Gastroesophageal sphincter (tissue), 4 donors: Measurements from ENCODE around the gene SLC25A10. TPM values are rescaled to one million over a fixed set of nuclear protein-coding genes. Genes with fewer than 3 reads are reported as not detected.

Experiments used
- ATAC-seq: fragments of 150-250 bp; one replicate; pipeline ENCODE4 v1.9.1; 2016; ENCODE audit warnings: mild to moderate bottlenecking, moderate library complexity
- H3K27ac ChIP-seq, 4 donors: fragments of 200-600 bp; sonication (generic) in 3 of 4; 1 replicate in 3 of 4; 2 replicates in 1 of 4; pipeline ENCODE4 v1.5.1; 2016 to 2019
- H3K27me3 ChIP-seq: fragments of 200-600 bp; sonication (generic); one replicate; pipeline ENCODE4 v1.5.1; 2019
- H3K36me3 ChIP-seq, 2 donors: fragments of 200-600 bp; sonication (generic); one replicate each; pipeline ENCODE4 v1.5.1; 2019; ENCODE audit warnings: control low read depth in 1 of 2
- H3K4me1 ChIP-seq, 3 donors: fragments of 200-600 bp; sonication (generic); 1 replicate in 2 of 3; 2 replicates in 1 of 3; pipeline ENCODE4 v1.5.1; 2016 to 2019; ENCODE audit warnings: control low read depth in 2 of 3
- H3K4me3 ChIP-seq, 2 donors: fragments of 200-600 bp; sonication (generic); one replicate each; pipeline ENCODE4 v1.5.1; 2019; ENCODE audit warnings: mild to moderate bottlenecking in 1 of 2, moderate library complexity in 1 of 2
- H3K9me3 ChIP-seq, 3 donors: fragments of 200-600 bp; sonication (generic); one replicate each; pipeline ENCODE4 v1.5.1; 2017 to 2019; ENCODE audit warnings: control low read depth in 2 of 3
- EP300 ChIP-seq: sonication (generic); formaldehyde crosslinking; IDR thresholded peaks from one replicate; pipeline ENCODE4 v1.6.1; 2017; ENCODE audit warnings: antibody characterized with exemption, mild to moderate bottlenecking
- POLR2A ChIP-seq, 2 donors: fragments of 450-650 bp; IDR thresholded peaks; one replicate each; pipeline ENCODE4 v1.6.1; 2017; ENCODE audit warnings: antibody characterized with exemption in 2 of 2, mild to moderate bottlenecking in 2 of 2, moderate library complexity in 1 of 2
- POLR2AphosphoS5 ChIP-seq: sonication (generic); formaldehyde crosslinking; IDR thresholded peaks from one replicate; pipeline ENCODE4 v1.6.1; 2017; ENCODE audit warnings: antibody characterized with exemption
- WGBS, 2 donors: methylation state at CpG; one replicate each; pipeline ENCODE4 v1.1.5; 2018; ENCODE audit warnings: low coverage in 1 of 2; 5-methylcytosine and 5-hydroxymethylcytosine counted together
- total RNA-seq, 4 donors: library from RNA; depleted of rRNA; stranded (reverse); fragments of >200 nt; gene quantifications; one replicate each; pipeline ENCODE4 v1.1.0, GENCODE V29; 2016
- TF ChIP-seq, protein P1 (sequence below), 4 experiments: fragments of 200-600 bp in 2 of 4; fragments of 450-650 bp in 2 of 4; sonication (generic) in 1 of 4; IDR thresholded peaks; one replicate each; pipeline ENCODE4 v1.5.1; 2017 to 2019; ENCODE audit warnings: antibody characterized with exemption in 4 of 4, mild to moderate bottlenecking in 2 of 4, moderate library complexity in 2 of 4

The SLC25A10 gene
- total RNA-seq, 4 donors from 2014 or later = 3.0 to 8.8 (median 5.0) TPM

DNA sequence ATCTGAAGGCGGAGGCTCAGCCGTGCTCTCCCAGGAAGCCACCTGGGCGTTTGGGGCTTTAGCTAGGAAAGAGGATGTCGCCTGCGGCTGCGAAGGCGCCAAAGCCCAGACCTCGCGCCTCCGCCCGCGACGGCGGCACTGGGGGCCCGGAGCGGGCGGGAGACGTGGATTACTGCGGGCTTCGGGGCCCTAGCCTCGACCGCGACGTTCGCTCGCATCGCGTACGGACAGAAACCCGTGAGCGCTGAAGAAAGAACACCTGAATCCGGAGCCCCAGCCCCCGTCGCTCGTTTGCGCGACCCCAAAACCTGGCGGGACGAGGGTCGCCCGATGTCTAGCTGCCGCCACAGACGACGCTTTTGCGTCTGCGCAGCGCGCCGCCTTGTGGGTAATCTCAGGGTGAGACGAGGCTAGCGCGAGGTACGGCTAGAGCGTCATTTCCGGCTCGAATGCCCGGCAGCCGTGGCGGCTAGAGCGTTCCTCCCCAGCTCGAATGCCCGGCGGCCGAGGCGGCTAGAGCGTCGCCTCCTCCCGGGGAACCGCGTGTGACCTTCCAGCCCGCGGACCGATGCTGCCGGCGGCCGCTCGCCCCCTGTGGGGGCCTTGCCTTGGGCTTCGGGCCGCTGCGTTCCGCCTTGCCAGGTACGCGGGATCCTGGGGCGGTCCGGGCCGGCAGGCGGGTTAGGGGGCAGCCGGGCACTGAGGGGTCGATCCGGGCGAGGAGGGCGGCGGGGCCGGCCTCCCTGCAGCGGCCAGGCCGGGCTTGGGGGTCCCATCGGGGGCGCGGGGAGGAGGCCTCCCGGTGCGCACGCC, 8.9 kb upstream of the SLC25A10 start, which contains the start of gene MRPL12:
Gene MRPL12, plus strand, starts transcription at position 434 of the 813 bp plus-strand sequence. Its CDS starts 135 bp downstream, at position 569.
- no peaks in the 10 kb centered on the region for H3K27me3 ChIP-seq
- TF ChIP-seq POLR2AphosphoS5 (peak; percentile 93), EP300 (no peak), POLR2A (IDR thresholded peaks at IDR 0.05) (peak; percentile 86 to 90)
- TF ChIP-seq, protein P1, sequence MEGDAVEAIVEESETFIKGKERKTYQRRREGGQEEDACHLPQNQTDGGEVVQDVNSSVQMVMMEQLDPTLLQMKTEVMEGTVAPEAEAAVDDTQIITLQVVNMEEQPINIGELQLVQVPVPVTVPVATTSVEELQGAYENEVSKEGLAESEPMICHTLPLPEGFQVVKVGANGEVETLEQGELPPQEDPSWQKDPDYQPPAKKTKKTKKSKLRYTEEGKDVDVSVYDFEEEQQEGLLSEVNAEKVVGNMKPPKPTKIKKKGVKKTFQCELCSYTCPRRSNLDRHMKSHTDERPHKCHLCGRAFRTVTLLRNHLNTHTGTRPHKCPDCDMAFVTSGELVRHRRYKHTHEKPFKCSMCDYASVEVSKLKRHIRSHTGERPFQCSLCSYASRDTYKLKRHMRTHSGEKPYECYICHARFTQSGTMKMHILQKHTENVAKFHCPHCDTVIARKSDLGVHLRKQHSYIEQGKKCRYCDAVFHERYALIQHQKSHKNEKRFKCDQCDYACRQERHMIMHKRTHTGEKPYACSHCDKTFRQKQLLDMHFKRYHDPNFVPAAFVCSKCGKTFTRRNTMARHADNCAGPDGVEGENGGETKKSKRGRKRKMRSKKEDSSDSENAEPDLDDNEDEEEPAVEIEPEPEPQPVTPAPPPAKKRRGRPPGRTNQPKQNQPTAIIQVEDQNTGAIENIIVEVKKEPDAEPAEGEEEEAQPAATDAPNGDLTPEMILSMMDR (IDR thresholded peaks at IDR 0.05) = peak in 3 of 4 experiments; percentile 28 to 62 (median 50)
- WGBS, 2 donors = 0% methylated on average over 14 to 15 of the region's 102 CpGs
- peaks cover 0 to 76% of the 10 kb centered on the region in 2 donors for H3K36me3 ChIP-seq
- H3K27ac ChIP-seq = peak within 1 kb of the TSS; percentile 88 to 97 (median 93)
- peak; percentile 94 for ATAC-seq
- H3K4me1 ChIP-seq = peaks cover 0 to 41% (median 26%) of the 10 kb centered on the region in 3 donors
- H3K9me3 ChIP-seq = no peaks in the 10 kb centered on the region
- H3K4me3 ChIP-seq = peak within 1 kb of the TSS; percentile 42 to 98

DNA sequence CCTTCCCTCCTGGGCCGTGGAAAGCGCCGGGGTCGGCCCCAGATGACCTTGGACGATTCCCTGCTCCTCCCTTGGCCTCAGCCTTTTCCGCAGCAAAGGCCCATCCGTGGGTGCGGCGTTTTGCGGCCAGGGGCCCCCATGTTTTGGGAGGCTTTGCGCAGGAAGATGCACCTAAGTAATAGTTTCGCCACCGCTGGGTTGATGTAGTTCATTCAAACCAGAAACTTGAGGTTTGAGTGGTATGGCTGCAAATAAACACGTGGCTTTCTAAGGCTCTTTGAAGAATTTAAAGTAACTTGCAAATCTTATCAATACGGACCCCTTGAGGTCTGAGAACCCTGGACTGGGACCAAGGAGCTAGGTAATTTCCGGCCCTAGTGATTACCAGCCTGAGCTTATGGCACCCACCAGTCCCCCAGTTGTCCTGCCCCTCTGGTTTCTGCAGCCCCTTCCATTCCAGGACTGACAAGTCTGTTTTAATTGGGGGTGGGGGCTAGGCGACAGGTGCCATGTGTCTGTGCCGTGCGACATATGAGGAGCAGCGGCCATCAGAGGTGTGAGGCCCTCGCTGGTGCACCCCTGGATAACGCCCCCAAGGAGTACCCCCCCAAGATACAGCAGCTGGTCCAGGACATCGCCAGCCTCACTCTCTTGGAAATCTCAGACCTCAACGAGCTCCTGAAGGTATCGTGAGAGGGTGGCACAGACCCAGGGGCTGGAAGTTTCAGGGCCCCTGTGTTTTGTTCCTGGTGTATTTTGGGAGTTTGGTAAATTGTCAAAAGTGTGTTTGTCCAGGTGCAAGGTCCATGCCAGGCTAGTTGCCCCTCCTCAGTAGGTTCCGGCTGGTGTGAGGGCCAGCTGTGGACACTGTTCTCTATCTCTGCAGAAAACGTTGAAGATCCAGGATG, 8.1 kb upstream of the SLC25A10 start:
- Histone ChIP-seq H3K4me3 (peak overlapping the region; percentile 42 to 98), H3K4me1 (peaks cover 0 to 41% (median 26%) of the 10 kb centered on the region in 3 donors), H3K27ac (peak overlapping the region; percentile 88 to 97 (median 93)), H3K27me3 (no peaks in the 10 kb centered on the region), H3K9me3 (no peaks in the 10 kb centered on the region), H3K36me3 (peaks cover 0 to 71% of the 10 kb centered on the region in 2 donors)
- 1 to 2% methylated on average over 9 to 10 of the region's 27 CpGs for WGBS, 2 donors
- ATAC-seq = no peak
- TF ChIP-seq POLR2A (IDR thresholded peaks at IDR 0.05) (no peak), POLR2AphosphoS5 (no peak), EP300 (no peak)
- TF ChIP-seq, protein P1 (IDR thresholded peaks at IDR 0.05) = no peak

DNA sequence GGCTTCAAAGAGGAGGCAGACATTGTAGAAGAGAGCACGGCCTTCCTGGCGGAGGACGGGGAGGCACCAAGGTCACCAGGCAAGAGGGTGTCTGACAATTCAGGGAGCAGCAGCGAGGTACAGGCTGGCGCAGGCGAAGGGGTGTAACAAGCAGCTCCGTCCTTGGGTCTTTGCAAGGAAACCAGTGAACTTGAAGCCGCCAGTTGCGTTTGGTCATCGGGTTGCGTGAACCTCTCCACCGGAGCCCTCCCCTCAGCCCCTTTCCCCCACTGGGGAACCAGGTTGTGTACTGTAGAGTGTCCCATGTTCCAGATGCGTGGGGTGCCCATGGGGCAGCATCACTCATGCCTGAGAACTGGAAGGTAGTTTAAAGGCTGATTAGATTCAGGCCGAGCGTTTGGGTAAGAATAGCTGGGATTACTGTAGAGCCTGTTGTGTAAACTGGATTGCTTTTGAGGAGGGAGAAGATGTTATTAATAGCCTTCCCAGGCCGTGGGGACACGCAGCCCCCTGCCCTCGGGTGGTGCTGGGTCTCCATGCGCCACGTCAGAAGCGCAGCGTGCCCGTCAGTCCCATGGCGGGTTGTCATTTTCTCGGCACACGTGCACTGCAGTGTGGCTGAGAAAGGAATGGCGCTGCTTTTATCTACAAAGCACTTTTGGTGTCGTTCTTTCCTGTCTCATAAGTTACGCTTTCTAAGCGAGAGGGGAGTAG, 6.4 kb upstream of the SLC25A10 start:
- H3K4me3 ChIP-seq = no peak overlapping the region
- peaks cover 0 to 45% (median 32%) of the 10 kb centered on the region in 3 donors for H3K4me1 ChIP-seq
- H3K27me3 ChIP-seq = no peaks in the 10 kb centered on the region
- 88 to 89% methylated on average over 12 to 13 of the region's 30 CpGs for WGBS, 2 donors
- TF ChIP-seq, protein P1 (IDR thresholded peaks at IDR 0.05) = no peak
- no peak for TF ChIP-seq POLR2A (IDR thresholded peaks at IDR 0.05)
- no peak overlapping the region for H3K27ac ChIP-seq
- ATAC-seq = no peak
- H3K9me3 ChIP-seq = no peaks in the 10 kb centered on the region
- peaks cover 0 to 56% of the 10 kb centered on the region in 2 donors for H3K36me3 ChIP-seq

DNA sequence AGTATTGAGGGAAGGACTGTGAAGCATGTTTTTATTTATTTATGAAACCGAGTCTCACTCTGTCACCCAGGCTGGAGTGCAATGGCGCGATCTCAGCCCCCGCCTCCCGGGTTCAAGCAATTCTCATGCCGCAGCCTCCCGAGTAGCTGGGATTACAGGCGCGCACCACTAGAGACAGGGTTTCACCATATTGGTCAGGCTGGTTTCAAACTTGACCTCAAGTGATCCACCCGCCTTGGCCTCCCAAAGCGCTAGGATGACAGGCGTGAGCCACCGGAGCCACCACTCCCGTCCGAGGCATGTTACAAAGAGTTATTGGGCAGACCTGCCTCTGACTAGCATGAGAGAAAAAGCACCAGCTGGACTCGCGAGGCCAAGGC, 5.9 kb upstream of the SLC25A10 start:
- H3K36me3 ChIP-seq = peaks cover 0 to 51% of the 10 kb centered on the region in 2 donors
- no peaks in the 10 kb centered on the region for H3K9me3 ChIP-seq
- H3K4me3 ChIP-seq = no peak overlapping the region
- H3K4me1 ChIP-seq = peaks cover 0 to 45% (median 34%) of the 10 kb centered on the region in 3 donors
- H3K27ac ChIP-seq = no peak overlapping the region
- TF ChIP-seq, protein P1 (IDR thresholded peaks at IDR 0.05) = no peak
- TF ChIP-seq EP300 (no peak), POLR2A (IDR thresholded peaks at IDR 0.05) (no peak), POLR2AphosphoS5 (no peak)
- no peak for ATAC-seq
- WGBS, 2 donors = no CpG with 5 or more reads among the region's 17 CpGs
- no peaks in the 10 kb centered on the region for H3K27me3 ChIP-seq
